Lower leg skin (tissue), 4 donors: ENCODE data around the gene PMEPA1. TPM values are rescaled to one million over a fixed set of nuclear protein-coding genes. Genes with fewer than 3 reads are reported as not detected.
A peak's percentile ranks its signal among the peaks of the same experiment; 100 is the strongest.

Source experiments
- DNase-seq, 2 donors: peaks; one replicate each; pipeline ENCODE4 v3.0.0-alpha.2; 2019; ENCODE audit warnings: low spot score in 2 of 2
- H3K4me3 ChIP-seq: fragments of 200-600 bp; sonication (generic); 2 replicates; pipeline ENCODE4 v1.5.1; 2017; ENCODE audit warnings: mild to moderate bottlenecking, low read depth; ENCODE audit not compliant: poor library complexity, severe bottlenecking
- POLR2A ChIP-seq, 2 donors: fragments of 450-650 bp; IDR thresholded peaks; one replicate each; pipeline ENCODE4 v1.6.1; 2016 to 2017; ENCODE audit warnings: antibody characterized with exemption in 2 of 2, mild to moderate bottlenecking in 1 of 2, moderate library complexity in 1 of 2
- WGBS, 2 donors: methylation state at CpG; one replicate each; pipeline ENCODE4 v1.1.5; 2018; 5-methylcytosine and 5-hydroxymethylcytosine counted together
- intact Hi-C: fragments of 100-400 bp; cut with DNase I; formaldehyde crosslinking; loops from one replicate; pipeline ENCODE4 v1.15.0; 2023; ENCODE audit warnings: low total_unique reads
- total RNA-seq, 4 donors: library from RNA; depleted of rRNA; stranded (reverse); fragments of >200 nt; gene quantifications; one replicate each; pipeline ENCODE4 v1.1.0, GENCODE V29; 2016
- TF ChIP-seq, protein P1 (sequence below), 3 donors: fragments of 450-650 bp; IDR thresholded peaks; one replicate each; pipeline ENCODE4 v1.5.1; 2016; ENCODE audit warnings: antibody characterized with exemption in 3 of 3, mild to moderate bottlenecking in 3 of 3, moderate library complexity in 2 of 3

The PMEPA1 gene
- total RNA-seq, 4 donors from 2014 or later, result 4.3 to 22.1 (median 11.8) TPM

DNA sequence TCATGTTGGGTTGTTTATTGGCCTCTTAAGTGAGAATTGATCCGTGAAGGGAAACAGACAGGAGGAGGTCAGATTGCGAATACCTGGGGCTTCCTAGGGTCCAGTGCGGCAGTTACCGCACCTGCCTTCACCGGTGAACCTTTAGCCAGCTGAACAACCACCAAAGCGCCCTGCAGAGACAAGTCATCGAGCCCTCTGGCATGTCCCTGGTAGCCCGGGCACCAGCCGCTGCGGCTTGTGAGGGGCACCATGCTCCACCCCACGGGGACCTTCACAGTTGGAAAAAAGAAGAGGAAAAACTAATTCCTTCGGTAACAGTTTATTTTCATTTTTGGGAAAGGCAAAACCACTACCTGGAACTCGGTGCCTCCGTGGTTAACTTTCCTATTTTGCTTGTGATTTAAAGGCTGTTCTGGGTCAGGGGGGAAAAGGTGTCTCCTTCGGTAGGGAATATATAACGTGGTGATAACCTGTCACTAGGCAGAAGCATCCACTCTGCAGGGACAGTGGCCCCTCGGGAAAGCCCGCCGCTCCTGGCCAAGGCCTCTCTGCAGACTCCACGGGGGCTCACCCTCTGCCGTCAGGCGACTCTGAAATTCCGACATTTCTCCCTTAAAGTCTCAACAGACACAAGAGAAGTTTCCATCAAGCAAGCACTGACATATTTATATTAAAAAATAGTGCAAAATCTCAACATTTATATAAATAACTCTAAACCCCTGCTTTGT lies 58.9 kb downstream of the PMEPA1 start:
- TF ChIP-seq, protein P1, sequence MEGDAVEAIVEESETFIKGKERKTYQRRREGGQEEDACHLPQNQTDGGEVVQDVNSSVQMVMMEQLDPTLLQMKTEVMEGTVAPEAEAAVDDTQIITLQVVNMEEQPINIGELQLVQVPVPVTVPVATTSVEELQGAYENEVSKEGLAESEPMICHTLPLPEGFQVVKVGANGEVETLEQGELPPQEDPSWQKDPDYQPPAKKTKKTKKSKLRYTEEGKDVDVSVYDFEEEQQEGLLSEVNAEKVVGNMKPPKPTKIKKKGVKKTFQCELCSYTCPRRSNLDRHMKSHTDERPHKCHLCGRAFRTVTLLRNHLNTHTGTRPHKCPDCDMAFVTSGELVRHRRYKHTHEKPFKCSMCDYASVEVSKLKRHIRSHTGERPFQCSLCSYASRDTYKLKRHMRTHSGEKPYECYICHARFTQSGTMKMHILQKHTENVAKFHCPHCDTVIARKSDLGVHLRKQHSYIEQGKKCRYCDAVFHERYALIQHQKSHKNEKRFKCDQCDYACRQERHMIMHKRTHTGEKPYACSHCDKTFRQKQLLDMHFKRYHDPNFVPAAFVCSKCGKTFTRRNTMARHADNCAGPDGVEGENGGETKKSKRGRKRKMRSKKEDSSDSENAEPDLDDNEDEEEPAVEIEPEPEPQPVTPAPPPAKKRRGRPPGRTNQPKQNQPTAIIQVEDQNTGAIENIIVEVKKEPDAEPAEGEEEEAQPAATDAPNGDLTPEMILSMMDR (IDR thresholded peaks at IDR 0.05), result no peak
- no peak for TF ChIP-seq POLR2A (IDR thresholded peaks at IDR 0.05)
- no peak overlapping the region for H3K4me3 ChIP-seq
- peak in 1 of 2 donors; percentile 80 for DNase-seq
- WGBS, 2 donors, result 90 to 92% methylated on average over 23 of the region's 23 CpGs
- intact Hi-C loops, result loop anchor here (10.0 kb wide), 1 partner anchor 454 kb away; no protein-coding TSS in a partner anchor

DNA sequence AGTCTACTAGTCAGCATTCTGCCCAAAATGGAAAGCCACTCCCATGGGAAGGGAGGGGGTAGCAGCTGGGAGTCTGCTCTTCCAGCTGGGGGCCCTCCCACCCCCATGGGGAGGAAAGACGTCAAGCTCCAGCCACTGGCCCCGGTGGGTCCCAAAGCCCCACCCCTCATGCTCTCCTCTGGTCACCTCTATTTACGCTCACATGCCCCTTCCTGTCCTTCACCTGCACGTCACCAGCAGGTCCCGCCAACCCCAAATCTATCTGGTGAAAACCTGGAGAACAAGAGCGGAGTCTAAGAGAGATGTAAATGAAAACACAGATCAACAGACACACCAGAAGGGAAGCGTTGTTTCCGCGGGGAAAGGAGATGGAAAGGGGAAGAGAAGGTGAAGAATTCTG lies 59.5 kb downstream of the PMEPA1 start:
- peak in 1 of 2 donors; percentile 56 for DNase-seq
- 66 to 72% methylated on average over 9 of the region's 9 CpGs for WGBS, 2 donors
- no peak for TF ChIP-seq POLR2A (IDR thresholded peaks at IDR 0.05)
- TF ChIP-seq, protein P1 (IDR thresholded peaks at IDR 0.05), result no peak
- H3K4me3 ChIP-seq, result no peak overlapping the region
- intact Hi-C loops, result loop anchor here (10.0 kb wide), 1 partner anchor 455 kb away; no protein-coding TSS in a partner anchor

DNA sequence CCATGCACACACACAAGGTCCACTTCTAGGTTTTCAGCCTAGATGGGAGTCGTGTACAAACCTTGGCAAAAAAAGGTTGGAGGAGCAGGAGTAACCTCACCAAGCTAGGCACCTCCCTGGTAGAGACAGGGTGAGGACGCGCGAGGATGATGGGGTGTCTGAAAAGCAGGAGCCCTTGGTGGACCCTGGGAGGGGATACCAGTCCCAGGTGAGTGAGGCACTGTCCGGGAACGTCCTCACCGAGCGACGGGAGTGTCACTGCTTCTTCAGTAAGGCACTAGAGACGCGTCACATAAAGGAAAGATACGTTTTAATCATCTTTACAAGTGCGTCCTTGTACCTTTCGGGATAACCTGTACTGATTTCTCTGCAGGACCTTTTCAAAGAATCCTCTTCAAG lies 60.2 kb downstream of the PMEPA1 start:
- TF ChIP-seq, protein P1 (IDR thresholded peaks at IDR 0.05), result no peak
- no peak for TF ChIP-seq POLR2A (IDR thresholded peaks at IDR 0.05)
- peak in 1 of 2 donors; percentile 74 for DNase-seq
- 93 to 95% methylated on average over 14 of the region's 14 CpGs for WGBS, 2 donors
- intact Hi-C loops, result loop anchor here (10.0 kb wide), 1 partner anchor 455 kb away; no protein-coding TSS in a partner anchor
- no peak overlapping the region for H3K4me3 ChIP-seq

- peak in 1 of 2 donors; percentile 45 for DNase-seq
- intact Hi-C loops, result no loop called here
- 90 to 93% methylated on average over 15 of the region's 15 CpGs for WGBS, 2 donors
- H3K4me3 ChIP-seq, result no peak overlapping the region
- TF ChIP-seq POLR2A (IDR thresholded peaks at IDR 0.05), result no peak
- TF ChIP-seq, protein P1 (IDR thresholded peaks at IDR 0.05), result no peak
These were observed 60.8 kb downstream of the PMEPA1 start for GRCh38 chr20:57648878-57649616.

GRCh38 chr20:57647933-57648785 lies 61.7 kb downstream of the PMEPA1 start:
- DNase-seq, result peak in 1 of 2 donors; percentile 77
- intact Hi-C loops, result no loop called here
- no peak overlapping the region for H3K4me3 ChIP-seq
- WGBS, 2 donors, result 83 to 84% methylated on average over 23 of the region's 23 CpGs
- no peak for TF ChIP-seq POLR2A (IDR thresholded peaks at IDR 0.05)
- TF ChIP-seq, protein P1 (IDR thresholded peaks at IDR 0.05), result no peak
